GM19193 (cell line): ENCODE data around the gene VPS13D.

Source experiments
- POLR2A ChIP-seq: IDR thresholded peaks from 4 replicates; pipeline ENCODE4 v1.6.1; 2011; ENCODE audit not compliant: insufficient read depth, insufficient read length; ENCODE audit errors: extremely low read depth

Gene VPS13D

GRCh38 chr1:12415038-12415466 is 185.2 kb downstream of the VPS13D start:
- no peak for TF ChIP-seq POLR2A

GRCh38 chr1:12416101-12416500 is 186.3 kb downstream of the VPS13D start:
- no peak for TF ChIP-seq POLR2A

- no peak for TF ChIP-seq POLR2A
Observed at GRCh38 chr1:12416744-12417143, 186.9 kb downstream of the VPS13D start.

GRCh38 chr1:12417389-12417788 is 187.6 kb downstream of the VPS13D start:
- no peak for TF ChIP-seq POLR2A

GRCh38 chr1:12420171-12420570 is 190.3 kb downstream of the VPS13D start:
- no peak for TF ChIP-seq POLR2A

GRCh38 chr1:12422488-12422887 is 192.7 kb downstream of the VPS13D start:
- no peak for TF ChIP-seq POLR2A

GRCh38 chr1:12424087-12424529 is 194.3 kb downstream of the VPS13D start:
- TF ChIP-seq POLR2A: no peak

- no peak for TF ChIP-seq POLR2A
Observed at GRCh38 chr1:12424793-12425192, 195.0 kb downstream of the VPS13D start.

- no peak for TF ChIP-seq POLR2A
Observed at GRCh38 chr1:12426030-12426429, 196.2 kb downstream of the VPS13D start.

GRCh38 chr1:12428334-12428733 is 198.5 kb downstream of the VPS13D start:
- TF ChIP-seq POLR2A: no peak

GRCh38 chr1:12430525-12430924 is 200.7 kb downstream of the VPS13D start:
- TF ChIP-seq POLR2A: no peak

- TF ChIP-seq POLR2A: no peak
Observed at GRCh38 chr1:12432897-12433296, 203.1 kb downstream of the VPS13D start.

- no peak for TF ChIP-seq POLR2A
Observed at GRCh38 chr1:12433323-12434053, 203.7 kb downstream of the VPS13D start.

GRCh38 chr1:12434174-12434573 is 204.3 kb downstream of the VPS13D start:
- no peak for TF ChIP-seq POLR2A

GRCh38 chr1:12434686-12435085 is 204.9 kb downstream of the VPS13D start:
- no peak for TF ChIP-seq POLR2A

GRCh38 chr1:12435639-12436344 is 206.0 kb downstream of the VPS13D start:
- no peak for TF ChIP-seq POLR2A
